GM18526 (cell line): ENCODE results near the gene PARD6A.

Experiments used
- POLR2A ChIP-seq: IDR thresholded peaks from 3 replicates; pipeline ENCODE4 v1.6.1; 2011; ENCODE audit not compliant: insufficient read length; ENCODE audit errors: extremely low read depth

The PARD6A gene

GRCh38 chr16:67649494-67649931 lies 11.2 kb upstream of the PARD6A start:
- TF ChIP-seq POLR2A = no peak

- no peak for TF ChIP-seq POLR2A
Measured at GRCh38 chr16:67650023-67650422, 10.7 kb upstream of the PARD6A start.

DNA sequence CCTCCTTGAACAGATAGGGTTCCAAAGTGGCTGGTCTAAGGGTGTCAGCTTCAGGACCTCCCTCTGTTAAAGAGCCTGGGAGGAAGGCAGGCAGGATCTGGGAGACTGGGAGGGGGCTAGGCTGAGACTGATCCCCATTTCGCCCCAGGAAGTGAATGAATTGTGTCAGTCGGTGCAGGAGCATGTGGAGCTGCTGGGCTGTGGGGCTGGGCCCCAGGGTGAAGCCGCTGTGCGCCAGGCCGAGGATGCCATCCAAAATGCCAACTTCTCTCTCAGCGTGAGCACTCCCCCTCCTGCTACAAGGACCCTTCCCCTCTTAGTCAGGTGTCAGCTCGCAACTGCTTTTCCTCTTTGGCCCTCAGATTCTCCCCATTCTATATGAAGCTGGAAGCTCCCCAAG lies 9.7 kb upstream of the PARD6A start:
- TF ChIP-seq POLR2A = no peak

GRCh38 chr16:67651847-67652246 lies 8.9 kb upstream of the PARD6A start:
- no peak for TF ChIP-seq POLR2A

- TF ChIP-seq POLR2A = no peak
Measured at GRCh38 chr16:67652578-67653127, 8.1 kb upstream of the PARD6A start.

DNA sequence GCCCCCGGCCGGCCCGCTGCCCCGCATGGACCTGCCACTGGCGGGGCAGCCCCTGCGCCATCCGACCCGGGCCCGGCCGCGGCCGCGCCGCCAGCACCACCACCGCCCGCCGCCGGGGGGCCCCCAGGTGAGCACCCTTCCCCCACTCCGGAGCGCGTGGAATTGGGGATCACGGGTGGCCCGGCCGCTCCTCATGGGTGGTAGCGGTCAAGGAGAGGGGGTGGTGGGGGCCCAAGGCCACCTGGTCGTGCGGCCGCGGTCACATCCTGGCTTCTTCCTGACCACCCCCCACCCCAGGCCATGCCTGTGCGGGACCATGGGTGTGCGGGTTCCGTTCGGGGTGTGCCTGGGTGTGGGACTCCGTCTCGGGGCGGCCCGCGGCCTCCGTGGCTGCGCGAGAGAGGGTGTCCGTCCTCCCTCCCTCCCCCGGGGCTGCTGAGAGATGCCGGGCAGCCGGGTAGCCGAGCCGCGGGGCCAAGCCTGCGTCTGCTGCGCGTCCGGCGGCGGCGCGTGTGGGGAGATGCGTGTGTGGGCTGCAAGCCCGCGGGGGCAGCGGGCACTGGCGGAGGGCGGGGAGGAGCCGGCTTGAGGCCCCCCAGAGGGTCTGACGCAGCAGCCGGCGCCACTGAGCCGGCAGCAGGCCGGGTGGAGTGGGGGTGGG lies 7.5 kb upstream of the PARD6A start:
- no peak for TF ChIP-seq POLR2A

DNA sequence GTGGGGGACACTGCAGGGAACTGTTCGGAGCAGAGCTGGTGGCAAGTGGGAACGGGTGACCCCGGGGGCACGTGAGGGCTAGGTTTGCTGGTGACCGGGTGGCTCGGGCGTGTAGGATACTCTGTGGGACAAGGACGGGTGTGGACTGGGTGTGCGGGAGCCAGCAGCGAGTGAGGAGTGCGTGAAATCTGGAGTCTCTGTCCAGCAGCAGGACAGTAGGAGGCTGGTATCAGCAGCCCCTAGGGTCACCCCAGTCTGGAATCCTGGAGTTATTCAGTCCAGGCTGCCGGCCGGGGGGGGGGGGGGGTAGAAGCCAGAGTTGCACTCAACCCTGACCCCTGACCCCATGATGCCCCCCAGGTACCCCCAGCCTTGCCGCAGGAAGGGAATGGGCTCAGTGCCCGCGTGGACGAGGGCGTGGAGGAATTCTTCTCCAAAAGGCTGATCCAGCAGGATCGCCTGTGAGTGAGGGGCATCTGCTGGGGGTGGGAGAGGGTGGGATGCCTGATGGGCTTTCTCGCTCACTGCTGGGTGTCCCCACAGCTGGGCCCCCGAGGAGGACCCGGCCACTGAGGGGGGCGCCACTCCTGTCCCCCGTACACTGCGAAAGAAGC lies 6.9 kb upstream of the PARD6A start:
- no peak for TF ChIP-seq POLR2A

GRCh38 chr16:67654403-67654911 lies 6.3 kb upstream of the PARD6A start:
- TF ChIP-seq POLR2A = no peak

GRCh38 chr16:67655363-67655762 lies 5.4 kb upstream of the PARD6A start:
- no peak for TF ChIP-seq POLR2A

- no peak for TF ChIP-seq POLR2A
Measured at GRCh38 chr16:67656344-67657016, 4.3 kb upstream of the PARD6A start.

DNA sequence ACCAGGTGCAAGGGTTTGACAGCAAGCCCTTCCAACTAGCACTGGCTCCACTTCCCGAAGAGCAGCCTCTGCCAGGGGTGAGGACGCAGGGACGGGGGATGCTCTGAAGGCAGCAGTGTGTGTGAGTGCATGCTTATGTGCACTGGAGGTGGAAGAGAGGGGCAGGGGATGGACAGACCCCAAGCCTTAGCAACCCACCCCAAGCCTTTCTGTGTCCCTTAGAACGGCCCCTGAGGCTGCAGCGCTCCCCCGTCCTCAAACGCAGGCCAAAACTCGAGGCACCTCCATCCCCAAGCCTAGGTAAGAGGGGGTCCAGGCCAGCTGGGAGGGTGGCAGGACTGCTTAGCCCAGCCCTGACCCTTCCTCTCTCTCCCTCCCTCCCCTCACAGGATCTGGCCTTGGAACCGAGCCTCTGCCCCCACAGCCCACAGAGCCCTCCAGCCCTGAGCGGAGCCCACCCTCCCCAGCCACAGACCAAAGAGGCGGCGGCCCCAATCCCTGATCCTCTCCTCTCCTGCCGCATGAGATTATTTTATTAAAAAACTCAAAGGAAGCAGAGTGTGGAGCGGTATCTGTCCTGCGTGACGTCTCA lies 3.6 kb upstream of the PARD6A start:
- TF ChIP-seq POLR2A = no peak

DNA sequence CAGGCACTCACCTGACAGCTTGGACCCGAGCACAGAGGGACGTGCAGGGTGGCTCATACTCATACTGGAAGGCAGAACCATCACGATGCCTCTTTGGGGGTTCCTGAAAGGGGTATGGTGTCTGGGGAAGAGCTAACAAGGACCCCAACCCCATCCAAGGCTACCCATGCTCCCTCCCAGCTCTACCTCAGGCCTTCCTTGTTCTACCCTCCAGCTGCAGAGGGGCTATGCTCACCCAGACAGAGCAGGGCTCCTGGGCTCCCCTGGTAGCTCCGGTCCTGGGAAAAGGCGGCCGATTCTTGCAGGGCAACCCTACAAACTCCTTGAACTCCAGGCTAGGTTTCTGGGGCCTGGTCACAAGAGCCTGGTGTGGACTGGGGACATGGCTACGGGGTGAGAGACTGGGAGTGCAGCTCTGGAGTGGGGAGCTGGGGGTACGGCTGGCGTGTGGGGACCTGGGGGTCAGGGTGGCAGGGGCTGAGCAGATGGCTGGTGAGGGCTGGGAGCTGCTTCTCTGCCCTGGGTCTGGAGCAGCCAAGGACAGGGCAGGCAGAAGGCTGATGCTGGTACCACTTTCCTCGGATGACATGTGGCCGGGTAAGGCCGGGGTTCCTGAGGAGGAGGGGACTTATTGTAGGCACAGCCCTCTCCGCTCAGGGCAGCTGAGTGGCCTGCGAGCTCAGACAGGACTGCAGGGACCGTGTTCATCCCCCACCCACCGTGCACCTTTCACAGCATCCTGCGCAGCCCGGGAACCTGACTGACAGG lies 2.8 kb upstream of the PARD6A start:
- no peak for TF ChIP-seq POLR2A

DNA sequence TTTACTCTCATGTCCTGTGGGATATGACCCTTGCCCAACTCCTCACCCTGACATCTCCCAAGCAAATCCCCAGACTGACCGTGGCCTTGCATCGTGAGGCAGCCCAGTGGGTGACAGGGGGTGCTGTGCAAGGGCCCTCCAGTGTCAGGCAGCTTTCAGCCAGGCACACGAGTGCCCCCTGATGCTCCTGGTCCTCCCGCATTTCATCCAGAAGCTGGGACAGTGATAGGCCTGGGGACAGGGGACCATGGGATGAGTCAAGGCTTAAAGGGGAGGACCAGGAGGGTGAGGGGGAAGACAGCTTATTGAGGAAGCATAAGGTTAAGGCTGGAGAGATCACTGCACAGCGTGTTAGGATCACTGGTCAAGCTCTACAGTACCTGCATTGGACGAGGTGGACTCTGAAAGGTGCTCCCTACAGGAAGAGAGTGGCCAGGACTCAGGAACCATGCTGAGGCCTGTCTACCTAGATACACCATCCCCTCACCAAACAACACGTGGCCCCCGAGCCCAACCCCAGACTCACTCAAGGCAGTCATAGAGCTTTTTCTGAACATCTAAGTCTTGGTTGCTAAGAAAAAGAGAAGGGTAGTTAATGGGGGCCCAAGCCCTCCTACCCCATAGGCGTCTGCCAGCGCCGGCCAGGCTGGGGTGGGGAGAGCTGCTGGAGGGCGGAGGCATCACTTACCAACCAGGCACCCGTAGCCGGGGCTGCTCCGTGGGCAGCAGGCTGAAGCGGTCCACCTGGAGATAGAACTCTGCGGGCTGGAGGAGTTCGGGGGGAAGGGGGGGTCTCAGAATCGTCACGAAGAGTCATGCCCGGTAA lies 1.7 kb upstream of the PARD6A start:
- TF ChIP-seq POLR2A = no peak
